A673 (cell line): ENCODE results near the gene KCNK5.

Source experiments
- EZH2 ChIP-seq: fragments of 200-600 bp; sonication (generic); IDR thresholded peaks from 2 replicates; pipeline ENCODE4 v1.6.1; 2017; ENCODE audit warnings: borderline replicate concordance, low read depth, mild to moderate bottlenecking, mixed read lengths, antibody characterized with exemption, low read length; ENCODE audit not compliant: poor library complexity, severe bottlenecking
- TF ChIP-seq, protein P1 (sequence below): fragments of 300-800, 200-600 bp; sonication (generic); conservative IDR thresholded peaks from 2 replicates; pipeline ENCODE4 v1.5.1; 2017; ENCODE audit warnings: low read depth, mild to moderate bottlenecking, antibody characterized with exemption, low read length, moderate library complexity, mixed read lengths

DNA sequence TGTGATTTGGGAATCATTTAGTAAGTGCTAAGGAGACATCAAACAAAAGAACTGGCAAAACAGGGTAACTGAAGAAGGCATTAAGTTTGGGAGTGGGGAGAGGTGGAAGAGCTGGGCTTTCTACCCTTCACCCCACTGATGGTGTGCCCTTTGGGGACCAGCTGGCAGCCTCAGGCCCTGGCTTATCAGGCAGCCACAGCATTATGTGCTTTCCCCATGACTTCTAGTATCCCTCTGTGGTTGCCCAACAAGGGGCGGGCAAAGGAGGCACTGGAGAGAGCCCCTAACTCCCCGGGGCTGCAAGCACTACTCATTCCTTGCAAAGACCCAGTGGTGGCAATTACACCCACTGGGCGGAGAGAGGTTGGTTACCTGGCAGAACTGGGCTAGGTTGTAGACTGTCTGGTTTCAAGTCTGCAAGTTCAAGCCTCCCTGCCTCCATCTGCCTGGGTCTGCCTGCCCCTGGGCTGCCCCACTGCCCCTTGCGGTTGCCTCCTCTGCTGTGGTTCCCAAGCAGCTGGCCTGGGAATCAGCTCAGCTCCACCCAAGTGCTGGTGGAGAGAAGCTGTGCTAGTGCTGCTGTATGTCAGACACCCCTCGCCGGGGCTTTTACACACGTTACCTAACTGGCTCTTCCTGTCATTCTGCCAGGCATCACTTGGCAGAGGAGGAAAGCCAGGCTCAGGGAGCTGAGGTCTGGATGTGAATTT is 29.9 kb downstream of the KCNK5 start:
- TF ChIP-seq, protein P1, sequence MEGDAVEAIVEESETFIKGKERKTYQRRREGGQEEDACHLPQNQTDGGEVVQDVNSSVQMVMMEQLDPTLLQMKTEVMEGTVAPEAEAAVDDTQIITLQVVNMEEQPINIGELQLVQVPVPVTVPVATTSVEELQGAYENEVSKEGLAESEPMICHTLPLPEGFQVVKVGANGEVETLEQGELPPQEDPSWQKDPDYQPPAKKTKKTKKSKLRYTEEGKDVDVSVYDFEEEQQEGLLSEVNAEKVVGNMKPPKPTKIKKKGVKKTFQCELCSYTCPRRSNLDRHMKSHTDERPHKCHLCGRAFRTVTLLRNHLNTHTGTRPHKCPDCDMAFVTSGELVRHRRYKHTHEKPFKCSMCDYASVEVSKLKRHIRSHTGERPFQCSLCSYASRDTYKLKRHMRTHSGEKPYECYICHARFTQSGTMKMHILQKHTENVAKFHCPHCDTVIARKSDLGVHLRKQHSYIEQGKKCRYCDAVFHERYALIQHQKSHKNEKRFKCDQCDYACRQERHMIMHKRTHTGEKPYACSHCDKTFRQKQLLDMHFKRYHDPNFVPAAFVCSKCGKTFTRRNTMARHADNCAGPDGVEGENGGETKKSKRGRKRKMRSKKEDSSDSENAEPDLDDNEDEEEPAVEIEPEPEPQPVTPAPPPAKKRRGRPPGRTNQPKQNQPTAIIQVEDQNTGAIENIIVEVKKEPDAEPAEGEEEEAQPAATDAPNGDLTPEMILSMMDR, result no peak
- TF ChIP-seq EZH2, result no peak
